CD4-positive, alpha-beta T cell treated with Interleukin-10 for 1 hour (primary cell): ENCODE results near the gene SLC37A3.
"Not testable (repeated sequence)": the region's sequence is repeated elsewhere in the genome, so short reads cannot be mapped to it uniquely, and the experiment has no call there.

ENCODE experiments used
- DNase-seq: peaks from one replicate; pipeline ENCODE4 v3.0.0-alpha.2; 2020

The SLC37A3 gene

GRCh38 chr7:140345426-140345825 lies 52.9 kb downstream of the SLC37A3 start:
- no peak for DNase-seq

DNA sequence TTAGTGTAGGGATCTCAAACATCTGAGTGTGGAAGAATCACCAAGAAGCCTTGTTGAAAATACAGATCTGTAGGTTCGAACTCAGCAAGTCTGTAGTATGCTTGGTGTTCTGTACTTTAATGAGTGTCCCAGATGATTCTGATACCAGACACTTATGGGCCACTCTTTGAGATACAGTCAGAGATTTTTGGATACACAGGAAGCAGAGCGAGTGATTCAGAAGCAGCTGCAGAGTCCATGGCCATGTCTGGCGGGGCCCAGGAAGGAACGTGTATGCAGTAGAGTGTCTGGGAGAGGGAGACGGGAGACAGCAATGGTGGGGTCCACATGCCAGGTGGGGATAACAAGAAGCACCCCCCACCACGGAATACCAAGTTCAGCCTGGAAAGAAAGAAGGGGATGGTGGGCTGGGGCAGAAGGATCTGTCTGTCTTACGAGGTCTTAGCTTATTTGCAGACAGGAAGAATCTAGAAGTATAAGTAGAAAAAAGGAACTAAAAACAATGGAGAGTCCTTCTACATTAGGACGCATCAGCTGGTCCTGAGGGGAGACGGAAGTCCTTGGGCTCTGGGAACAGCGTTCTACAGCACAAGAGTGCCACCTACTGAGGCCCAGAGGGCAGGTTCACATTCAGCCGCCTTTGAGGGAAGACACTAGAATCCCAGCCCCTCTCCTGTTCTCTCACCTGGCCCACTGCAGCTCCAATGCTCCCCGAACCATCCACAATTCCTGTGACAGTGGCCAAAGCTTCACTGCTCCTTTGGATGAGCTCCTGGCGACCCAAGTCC lies 55.4 kb downstream of the SLC37A3 start:
- DNase-seq: no peak

GRCh38 chr7:140338959-140339358 lies 59.4 kb downstream of the SLC37A3 start:
- not testable (repeated sequence) for DNase-seq

DNA sequence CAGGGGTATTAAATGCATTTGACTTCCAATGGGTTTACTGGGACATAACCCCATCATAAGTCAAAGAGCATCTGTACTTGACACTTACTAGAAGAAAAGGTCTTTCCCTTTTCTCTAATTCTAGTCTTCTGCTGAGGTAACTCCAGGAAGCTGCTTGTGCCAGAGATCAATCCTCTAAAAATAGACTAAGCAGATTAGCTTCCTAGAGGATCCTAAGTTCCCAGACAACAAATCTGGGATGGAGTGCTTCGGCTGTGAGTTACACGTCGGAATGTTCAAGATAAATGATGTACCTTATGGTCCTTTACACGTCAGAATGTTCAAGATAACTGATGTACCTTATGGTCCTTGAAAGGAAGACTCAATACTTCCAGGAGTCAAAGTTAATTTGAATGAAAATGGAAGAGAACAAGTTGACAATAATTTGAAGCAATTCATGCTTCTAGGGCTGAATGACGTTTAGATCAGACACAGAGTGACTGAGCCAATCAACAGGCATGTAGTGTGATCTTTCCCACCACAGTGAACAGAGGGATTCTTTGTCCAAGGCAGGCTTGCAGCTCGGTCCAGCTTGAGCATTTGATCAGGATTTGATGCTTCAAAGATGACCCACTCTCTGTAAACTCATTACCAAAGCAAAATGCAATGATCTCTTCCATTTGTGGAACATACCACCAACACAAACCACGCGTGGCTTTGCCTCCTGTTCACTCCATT lies 63.8 kb downstream of the SLC37A3 start:
- no peak for DNase-seq

GRCh38 chr7:140333686-140334085 lies 64.6 kb downstream of the SLC37A3 start:
- DNase-seq: no peak

DNA sequence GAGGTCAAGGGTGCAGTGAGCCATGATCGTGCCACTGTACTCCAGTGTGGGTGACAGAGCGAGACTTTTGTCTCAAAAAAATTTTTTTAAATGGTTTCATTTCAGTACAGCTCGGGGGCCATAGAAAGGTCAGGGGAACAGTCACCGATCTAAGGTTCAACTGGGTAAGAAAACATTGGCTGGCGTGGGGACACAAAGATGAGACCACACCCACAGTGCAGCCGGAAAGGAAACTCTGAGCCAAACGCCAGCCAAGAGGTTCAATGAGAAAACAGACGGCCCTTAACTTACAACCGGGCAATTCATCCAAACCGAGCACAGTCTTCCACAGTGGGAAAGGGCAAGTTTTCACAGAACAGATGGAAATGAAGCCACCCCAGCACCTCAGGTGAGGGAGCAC lies 65.1 kb downstream of the SLC37A3 start:
- no peak for DNase-seq

- DNase-seq: no peak
Measured at GRCh38 chr7:140330595-140330994, 67.7 kb downstream of the SLC37A3 start.

- DNase-seq: no peak
Measured at GRCh38 chr7:140330128-140330527, 68.2 kb downstream of the SLC37A3 start.

GRCh38 chr7:140327261-140327661 lies 71.1 kb downstream of the SLC37A3 start:
- DNase-seq: no peak

- peak; percentile 60 for DNase-seq
Measured at GRCh38 chr7:140326116-140326928, 72.0 kb downstream of the SLC37A3 start.

- DNase-seq: no peak
Measured at GRCh38 chr7:140325600-140325999, 72.7 kb downstream of the SLC37A3 start.

- no peak for DNase-seq
Measured at GRCh38 chr7:140324714-140325113, 73.6 kb downstream of the SLC37A3 start.

DNA sequence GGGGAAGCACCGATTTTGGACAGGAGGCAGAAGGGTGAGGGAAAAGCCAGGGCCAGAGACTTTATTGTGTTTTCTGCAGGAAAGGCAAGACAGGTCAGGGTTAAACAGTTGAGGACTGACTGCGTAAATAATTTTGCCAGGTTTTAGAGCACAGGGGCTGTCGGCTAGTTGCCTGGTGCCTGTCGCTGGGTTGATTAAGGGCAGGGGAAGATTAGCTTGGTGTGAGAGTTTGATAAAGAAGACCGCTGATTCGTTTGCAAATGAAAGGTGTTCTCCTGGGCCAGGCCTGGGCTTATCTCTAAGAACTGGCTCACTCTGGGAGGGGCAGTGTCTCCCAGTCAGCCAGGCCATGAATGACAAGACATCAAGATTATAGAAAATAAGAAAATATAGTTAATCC lies 75.6 kb downstream of the SLC37A3 start:
- no peak for DNase-seq

- not testable (repeated sequence) for DNase-seq
Measured at GRCh38 chr7:140320078-140320477, 78.3 kb downstream of the SLC37A3 start.

DNA sequence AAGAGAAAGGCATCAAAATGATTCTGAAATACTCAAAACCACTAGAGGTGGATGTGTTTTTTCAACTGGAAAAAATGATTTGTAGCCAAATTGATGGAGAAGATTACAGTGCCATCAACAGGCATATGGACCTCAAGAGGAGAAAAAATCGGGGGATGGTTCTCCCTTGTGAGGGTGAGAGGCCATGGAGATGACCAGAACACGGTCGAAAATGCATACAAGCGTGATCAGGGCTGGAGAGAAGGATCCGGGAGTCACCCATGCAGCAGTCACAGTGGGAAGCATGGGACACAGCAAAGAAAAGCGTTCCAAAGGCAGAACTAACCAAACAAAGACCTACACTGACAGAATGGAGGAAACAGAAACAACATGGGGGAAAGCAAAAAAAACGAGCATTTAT lies 80.3 kb downstream of the SLC37A3 start:
- no peak for DNase-seq

DNA sequence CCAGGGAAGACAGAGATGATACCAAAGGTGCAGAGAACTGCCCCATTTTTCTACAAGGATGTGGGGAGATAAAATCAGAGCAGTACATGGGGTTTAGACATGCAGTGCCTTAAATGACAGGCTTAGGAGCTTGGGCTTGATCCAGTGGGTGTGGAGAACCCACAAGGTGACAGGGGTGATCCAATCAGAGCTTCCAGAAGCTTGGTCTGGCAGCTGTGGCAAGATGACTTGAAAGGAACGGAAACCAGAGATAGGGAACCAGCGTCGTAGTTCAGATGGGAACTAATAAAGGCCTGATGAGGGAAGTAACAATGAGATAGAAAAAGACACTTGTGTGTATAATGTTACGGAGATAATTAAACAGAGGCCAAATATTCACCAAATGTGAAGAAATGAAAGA lies 80.7 kb downstream of the SLC37A3 start:
- peak; percentile 15 for DNase-seq

DNA sequence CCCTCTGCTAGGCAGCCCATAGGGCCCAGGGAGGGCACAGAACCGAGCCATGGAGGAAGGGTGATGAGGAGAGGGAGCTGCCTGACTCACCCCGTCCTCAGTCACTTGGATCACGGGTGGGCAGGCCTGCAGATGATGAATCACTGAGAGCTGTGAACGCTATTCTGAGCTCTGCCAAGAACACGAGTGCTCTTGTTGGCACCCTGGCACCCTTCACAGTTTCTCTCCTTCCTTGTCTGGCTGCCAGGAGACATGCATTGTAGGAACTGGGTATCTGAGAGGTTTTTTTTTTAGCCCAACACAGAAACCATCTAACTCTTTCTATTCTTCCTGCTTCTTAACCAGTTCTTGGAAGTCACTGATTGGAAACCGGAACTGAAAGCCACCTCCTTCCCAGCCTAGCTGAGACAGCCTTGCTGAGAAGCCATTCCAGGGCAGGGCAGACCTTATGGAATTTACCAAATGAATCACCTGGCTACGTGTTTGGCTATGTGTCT lies 82.1 kb downstream of the SLC37A3 start:
- DNase-seq: no peak

DNA sequence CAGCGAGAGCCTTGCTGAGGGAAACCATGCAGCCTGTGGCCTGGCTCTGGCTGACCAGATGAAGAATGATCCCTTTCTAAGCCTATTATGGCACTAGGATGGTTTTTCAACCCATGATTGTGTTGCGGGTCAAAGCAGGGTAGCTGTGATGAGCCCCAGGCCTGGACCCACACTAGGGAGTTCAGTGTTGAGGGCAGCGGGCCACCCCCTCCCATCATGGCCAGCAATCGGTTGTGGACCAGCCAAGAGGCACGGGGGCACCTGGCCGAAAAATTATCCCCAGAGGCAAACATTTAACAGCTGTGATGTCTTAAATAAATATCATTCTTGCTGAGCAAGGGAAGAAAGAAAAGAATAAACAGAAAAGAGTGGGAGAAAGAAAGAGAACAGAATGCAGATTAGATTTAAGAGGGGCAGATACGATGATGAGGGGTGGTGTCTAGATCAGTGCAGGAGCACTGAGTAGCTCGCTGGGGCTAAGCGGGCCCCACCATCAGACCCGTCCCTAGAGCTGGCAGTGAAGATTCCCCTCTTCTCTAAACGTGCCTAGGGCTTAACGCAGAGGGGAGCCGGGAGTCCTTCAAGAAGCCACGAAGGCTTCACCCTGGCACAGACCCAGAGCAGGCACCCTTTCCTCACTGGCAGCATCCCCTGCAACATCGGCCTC lies 82.7 kb downstream of the SLC37A3 start:
- no peak for DNase-seq

DNA sequence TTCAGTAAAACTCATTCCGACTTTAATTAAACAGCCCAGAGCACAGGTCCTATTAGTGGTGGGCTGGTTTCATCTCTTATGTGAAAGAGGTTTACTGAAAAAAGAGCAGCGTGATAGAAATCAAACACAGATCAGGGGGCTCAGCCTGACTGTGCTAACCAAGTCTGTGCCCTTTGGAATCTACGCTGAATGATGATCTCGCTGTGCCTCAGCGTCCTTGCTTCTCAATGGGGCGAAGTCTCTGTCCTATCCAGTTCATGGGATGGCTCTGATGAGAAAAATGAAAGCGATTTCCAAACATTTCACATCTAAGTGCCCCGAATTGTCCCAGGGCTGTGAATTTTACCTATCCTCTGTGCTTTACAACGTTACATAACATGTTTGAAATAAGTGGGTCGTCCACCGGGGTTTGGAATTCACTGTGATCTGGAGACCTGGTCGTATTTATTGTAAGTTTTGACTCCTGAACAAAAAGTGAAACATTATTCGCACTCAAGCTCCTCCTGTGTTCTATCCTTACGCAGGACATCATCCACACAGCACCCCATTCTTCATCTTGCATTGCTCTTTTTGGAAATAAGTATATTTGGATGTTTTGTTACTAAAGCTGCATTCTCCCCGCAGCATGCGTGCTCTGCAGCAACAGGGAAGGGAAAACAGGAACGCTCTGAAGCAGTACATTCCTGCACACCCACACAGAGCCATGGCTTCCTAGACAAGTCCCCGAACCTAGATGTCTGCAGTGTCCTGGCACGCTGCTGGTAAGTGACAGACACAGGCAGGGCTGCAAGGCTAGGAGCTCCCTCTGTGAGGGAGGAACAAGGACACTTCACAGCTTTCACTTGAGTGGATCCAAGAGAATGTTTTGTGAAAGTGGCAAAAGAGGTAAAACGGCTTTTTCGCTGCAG lies 83.5 kb downstream of the SLC37A3 start:
- DNase-seq: no peak

DNA sequence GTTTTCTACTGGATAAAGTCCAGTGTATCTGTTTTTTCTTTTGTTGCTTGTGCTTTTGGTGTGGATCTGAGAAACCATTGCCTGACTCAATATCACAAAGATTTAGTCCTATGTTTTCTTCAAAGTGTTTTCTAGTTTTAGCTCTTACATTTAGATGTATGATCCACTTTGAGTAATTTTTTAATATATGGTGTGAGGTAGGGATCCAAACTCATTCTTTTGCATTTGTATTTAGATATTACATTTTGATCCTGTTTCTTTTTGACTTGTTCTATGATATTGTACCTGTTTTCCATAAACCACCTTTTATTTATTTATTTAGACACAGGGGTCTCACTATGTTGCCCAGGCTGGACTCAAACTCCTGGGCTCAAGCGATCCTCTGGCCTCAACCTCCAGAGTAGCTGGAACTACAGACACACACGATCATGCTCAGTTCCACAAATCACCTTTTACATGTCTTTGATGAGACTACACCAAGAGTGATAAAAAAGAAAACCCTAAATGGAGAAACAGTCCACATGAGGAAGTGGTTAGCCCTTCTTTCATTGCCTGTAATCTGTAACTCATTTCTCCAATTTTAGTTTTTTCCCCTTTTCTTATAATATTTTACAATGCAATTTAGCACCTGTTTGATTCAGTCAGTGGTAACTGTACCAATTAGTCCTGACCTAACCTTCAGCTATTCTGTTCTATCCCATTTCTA lies 86.0 kb downstream of the SLC37A3 start:
- DNase-seq: no peak

DNA sequence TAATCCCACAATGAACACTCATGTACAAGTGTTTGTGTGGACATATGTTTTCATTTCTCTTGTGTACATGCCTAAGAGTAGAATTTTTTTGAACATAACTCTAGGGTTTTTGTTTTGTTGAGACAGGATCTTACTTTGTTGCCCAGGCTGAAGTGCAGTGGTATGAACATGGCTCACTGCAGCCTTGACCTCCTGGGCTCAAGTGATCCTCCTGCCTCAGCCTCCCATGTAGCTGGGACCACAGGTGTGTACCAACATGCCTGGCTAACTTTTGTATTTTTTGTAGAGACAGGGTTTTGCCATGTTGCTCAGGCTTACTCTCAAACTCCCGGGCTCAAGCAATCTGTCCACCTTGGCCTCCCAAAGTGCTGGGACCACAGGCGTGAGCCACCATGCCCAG lies 87.2 kb downstream of the SLC37A3 start:
- DNase-seq: not testable (repeated sequence)
